HG03460 (cell line): ENCODE data around the gene C5orf15.

Experiments used
- ATAC-seq: cut with Tn5 transposase; IDR thresholded peaks from one replicate; pipeline ENCODE4 v1.9.1; 2021; ENCODE audit not compliant: unreplicated experiment

The C5orf15 gene

DNA sequence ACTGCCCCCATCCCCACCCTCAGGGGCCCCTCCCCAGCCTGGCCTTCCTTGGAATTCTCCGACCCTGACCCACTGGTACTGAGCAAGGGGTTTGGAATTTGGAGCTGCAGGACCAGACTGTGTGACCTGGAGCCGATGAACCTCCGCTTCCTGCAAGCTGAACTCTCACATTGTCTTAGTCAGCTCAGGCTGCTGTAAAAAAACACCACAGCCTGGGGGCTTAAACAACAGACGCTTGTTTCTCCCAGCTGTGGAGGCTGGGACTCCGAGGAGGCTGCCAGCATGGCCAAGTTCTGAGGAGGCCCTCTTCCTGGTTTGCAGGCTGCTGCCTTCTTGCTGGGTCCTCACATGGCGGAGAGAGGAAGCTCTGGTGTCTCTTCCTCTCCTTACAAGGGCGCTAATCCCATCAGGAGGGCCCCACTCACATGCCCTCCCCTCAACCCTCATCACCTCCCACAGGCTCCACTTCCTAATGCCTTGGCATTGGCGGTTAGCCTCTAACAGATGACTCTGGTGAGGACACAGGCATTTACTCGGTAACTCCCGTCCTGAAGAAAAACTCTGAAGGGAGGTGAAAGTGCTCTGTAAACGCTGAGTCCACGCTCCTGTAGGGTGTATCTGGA lies 42.4 kb downstream of the C5orf15 start:
- no peak for ATAC-seq

DNA sequence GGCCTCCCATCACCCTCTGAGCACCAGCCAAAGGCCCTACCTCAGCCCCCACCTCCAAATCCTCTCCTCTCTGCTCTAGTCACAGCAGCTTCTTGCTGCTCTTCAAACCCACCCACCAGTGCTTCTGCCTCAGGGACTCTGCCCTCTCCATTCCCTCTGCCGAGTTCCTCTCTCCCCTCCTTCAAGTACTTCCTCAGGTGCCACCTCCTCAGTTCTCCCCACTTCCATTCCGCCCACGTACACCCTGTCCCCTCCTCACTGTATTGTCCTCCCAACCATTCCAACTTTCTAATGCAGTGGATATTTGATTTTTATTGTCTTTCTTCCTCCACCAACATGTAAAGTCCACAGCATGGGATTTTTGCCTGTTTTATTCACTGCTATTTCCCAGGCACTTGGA lies 43.2 kb downstream of the C5orf15 start:
- ATAC-seq, result no peak

DNA sequence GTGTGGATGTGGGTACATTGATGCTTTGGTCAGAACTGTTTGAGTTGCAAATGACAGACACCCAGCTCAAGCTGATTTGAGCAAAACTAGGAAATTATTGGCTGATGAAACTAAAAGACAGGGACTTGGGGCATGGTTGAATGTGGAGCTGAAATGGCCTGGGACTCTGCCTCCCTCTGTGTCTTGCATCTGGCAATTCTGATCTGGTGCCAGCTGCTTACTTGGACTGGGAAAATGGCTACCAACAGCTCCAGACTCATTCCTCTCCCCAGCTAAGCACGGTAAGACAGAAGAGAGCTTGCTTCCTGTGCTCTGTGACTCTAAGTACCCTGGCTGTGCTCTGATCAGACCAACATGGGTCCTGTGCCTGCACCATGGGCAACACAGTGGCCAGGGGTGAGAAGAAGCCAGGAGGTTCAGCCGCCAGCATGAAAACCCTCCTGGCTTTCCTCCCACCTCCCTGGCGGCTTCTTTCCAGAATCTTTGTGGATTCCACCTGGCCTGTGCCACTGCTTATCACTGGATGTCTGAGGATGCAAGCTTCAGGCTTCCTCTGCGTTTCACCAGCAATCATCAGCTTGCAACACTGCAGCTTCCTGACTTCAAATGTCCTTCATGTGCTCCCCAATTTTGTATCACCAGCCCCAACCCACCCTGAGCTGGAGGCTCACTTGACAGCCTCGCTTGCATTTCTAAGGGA lies 44.1 kb downstream of the C5orf15 start:
- ATAC-seq, result no peak

DNA sequence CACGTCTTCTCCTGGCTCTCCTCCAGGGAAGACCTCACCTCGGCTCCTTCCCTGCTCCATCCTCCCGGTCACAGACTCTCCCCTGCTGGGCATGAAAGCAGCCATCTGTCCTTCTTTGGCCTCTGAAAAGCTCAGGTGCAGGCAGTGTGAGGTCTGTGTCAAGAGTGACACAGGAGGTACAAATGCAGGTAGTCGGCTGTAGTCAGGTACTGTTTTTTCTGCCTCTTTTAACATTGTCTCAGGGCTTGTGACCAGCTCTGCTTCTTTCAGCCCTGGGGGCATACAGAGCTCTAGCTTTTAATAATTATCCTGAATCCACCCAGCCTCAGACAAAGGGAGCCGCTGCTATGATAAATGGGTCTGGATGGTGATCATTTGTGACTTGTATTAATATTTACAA lies 46.4 kb downstream of the C5orf15 start:
- no peak for ATAC-seq

DNA sequence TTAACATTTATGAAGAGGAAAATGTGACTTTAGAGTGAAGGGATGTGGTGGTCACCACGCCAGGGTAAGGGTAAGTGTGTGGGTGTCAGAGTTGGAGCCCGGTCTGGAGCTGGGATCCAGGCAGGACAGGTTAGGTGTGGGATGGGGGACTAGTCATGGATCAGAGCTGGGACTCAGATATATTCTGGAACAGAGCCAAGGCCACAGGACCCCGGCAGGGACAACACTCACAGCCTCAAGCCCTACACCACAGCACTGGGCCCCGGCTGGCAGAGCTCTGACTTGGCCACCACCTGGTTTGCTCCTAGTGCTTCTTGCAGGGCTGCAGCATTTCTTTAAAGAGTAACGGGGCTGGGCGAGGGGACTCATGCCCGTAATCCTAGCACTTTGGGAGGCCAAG lies 47.4 kb downstream of the C5orf15 start:
- no peak for ATAC-seq

DNA sequence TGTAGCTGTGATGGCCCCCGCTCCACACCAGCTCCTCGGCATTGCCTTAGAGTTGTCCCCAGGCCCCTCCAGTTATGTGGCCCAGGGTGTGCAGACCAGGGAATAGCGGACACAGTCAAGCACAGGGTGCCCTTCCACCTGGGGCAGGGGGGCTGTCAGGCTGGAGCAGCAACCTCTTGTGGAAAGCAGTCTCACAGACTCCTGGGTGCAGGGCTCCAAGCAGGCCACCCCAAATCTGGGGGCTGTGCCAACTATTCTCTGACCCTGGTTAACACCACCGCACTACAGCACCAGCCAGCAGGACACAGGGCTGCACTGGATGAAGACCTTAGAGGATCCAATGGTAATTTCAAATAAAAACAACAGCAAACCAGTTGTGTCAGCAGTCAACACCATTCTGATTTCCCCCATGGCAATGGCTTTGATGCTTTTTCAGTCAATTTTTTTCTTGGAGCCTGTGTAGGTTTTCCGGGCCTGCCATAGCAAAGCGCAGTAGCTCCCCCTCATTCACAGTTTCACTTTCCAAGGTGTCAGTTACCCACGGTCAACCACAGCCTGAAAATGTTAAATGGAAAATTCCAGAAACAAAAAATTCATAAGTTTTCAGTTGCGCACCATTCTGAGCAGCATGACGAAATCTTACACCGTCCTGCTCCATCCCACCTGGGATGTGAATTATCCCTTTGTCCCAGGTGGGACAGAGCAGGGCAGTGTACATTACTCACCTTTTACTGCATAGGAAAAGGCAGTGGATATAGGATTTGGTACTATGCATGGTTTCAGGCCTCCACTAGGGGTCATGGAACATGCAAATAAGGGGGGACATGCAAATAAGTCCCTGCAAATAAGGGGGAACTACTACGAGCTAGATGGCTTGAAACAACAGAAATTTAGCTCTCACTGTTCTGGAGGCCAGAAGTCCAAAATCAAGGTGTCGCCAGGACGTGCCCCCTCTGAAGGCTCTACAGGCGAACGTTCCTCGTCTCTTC lies 49.0 kb downstream of the C5orf15 start:
- no peak for ATAC-seq

DNA sequence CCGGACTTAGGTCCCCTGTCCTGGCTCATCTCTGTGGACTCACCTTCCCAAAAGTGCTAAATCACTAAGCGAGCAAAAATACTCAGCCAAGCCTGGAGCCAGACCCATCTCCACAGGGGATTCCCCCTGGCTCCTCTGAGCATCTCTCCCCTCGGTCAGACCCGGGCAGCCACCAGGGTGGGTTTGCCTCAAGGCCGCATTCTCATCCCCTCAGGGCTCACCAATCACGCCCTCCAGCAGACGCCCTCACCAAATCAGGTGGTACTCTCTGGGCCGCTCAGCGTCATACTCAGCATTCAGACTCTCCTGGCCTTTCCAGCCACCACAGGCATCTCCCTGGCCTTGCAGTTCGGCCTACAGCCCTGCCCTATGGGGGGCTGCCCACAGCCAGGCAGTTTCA lies 49.7 kb downstream of the C5orf15 start:
- no peak for ATAC-seq

DNA sequence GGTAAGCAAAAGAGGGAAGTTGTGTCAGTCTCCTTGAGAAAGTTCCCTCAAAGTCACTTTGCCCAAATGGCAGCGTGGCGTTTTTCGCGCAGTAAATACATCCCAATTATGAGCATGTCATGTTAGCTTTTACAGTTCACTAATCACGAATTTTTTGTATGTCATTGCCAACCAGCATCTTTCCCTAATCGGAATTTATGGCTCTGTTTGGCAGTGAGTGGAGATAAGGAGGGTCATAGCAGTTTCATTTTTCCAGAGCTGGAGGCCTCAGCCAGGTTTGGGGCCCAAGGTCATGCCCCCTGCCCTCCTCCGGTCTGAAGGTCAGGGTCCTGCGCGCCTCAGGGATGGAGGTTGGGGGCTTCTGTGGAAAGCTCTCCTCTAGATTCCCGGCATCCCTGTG lies 50.1 kb downstream of the C5orf15 start:
- ATAC-seq, result no peak

DNA sequence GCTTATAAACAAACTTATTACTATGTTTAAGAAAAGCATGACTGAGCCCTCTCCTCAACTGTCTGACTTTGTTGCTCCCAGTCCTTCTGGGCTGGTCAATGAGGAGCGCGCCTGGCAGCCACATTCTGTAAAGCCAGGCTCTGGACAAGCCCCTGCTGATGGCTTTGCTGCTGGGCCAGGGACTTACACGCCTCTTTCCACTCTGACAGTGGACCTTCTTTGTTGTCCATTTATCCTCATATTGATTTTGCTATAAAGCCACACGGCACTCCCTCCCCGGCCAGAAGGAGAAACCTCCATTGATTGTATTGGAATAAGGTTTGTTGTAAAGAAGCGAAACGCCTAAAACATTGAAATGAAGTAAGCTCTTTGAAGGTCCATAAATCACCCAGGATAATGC lies 50.6 kb downstream of the C5orf15 start:
- ATAC-seq, result no peak

DNA sequence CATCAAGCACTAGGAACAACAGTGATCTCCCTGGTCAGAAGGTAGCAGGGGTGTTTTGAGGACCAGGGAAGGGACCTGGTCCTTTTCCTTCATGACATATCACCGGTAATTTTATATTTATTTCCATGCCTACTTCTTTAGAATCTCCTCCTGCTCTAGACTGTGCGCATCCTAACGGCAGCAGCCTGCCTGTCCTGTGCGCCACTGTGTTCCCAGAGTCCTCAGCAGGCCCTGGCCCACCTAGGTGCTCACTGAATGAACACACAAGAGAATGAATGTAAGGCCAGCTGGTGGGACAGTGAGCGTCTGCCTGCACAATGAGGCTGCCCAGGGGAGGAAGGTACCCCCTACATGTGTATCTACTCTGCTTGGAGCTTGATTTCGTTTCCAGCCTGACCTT lies 51.5 kb downstream of the C5orf15 start:
- no peak for ATAC-seq

DNA sequence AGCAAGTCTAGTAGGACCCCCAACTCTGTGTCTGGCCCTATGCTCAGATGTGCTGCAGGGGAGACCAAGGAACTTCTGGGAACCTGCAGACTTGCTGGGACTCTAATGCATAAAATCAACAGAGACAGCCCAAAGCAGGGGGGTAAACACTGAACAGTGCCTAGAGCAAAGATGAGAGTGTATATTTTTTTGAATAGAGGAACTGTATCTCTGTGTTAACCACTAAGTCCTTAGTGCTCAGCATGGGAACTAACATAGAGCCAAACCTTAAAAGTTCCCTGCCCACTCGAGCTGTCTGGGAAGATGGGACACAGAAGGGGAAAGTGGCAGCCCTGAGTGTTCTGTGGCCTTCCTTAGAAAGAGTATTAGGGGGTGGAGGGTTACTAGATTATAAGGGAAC lies 51.9 kb downstream of the C5orf15 start:
- no peak for ATAC-seq

DNA sequence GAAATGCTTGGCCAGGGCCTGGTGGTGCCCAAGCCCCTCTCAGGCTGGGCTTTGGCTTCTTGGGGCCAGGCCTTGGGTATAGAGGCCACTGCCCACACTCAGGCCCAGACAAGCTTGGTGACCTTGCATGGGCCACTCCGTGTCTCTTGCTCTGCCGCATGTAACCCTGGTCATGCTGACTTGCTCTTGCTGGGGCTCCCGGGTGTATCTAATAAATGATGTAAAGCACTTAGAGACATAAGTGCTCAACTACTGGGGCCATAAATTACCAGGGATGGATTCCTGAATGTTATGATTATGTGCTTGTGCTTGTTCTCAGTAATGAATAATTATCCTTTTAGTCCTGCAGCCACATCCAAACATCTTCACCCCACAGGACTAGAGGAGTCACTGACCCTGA lies 54.0 kb downstream of the C5orf15 start:
- no peak for ATAC-seq

DNA sequence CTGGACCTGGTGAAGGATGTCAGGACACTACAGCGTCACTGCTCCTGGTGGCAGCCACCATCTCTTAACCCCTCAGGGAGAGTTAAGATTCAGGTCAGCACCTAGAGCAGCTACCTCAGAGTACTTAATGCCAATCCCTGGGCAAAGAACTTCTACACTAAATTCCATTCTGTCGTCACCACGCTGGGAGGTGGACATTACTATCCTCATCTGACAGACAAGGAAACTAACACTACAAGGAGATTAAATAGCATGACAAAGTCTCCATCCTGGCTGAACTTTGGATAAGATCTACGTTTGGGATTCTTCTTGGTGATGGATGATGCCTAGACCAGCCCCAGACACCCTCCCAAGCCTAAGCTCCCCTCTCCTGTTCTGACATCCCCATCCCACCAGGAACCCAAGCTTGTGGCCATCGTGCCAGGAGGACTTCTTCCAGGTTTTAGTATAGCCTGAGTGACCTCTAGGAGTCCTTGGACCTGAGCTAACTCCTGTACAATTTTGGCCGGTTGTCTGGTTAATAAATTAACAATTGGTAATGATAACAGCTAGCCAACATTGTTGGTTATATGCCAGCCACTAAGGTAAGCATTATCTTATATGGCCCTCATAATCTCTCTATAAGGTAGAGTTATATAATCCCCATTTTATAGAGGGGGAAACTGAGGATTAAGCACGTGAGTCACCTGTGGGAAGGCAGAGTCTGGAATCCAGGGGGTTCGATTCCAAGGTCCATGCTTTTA lies 54.8 kb downstream of the C5orf15 start:
- ATAC-seq, result no peak

DNA sequence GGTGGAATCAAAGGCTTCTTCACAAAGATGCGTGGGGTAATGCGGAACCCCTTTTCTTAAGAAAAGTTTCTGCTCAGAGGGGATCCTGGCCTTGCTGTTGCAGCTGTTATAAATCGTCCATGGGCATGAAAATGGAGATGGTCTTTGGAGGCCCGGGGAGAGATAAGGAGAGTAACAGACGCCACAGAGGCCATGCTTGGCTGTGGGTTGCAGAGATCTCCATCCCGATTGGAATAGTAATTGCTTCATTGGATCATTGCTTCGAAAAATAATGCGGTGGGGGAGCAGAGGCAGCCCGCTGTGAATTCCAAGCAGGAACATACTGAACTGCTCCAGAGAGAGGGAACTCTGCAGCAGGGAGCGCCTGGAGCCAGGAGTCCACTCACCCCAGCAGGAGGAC lies 55.5 kb downstream of the C5orf15 start:
- ATAC-seq, result no peak

DNA sequence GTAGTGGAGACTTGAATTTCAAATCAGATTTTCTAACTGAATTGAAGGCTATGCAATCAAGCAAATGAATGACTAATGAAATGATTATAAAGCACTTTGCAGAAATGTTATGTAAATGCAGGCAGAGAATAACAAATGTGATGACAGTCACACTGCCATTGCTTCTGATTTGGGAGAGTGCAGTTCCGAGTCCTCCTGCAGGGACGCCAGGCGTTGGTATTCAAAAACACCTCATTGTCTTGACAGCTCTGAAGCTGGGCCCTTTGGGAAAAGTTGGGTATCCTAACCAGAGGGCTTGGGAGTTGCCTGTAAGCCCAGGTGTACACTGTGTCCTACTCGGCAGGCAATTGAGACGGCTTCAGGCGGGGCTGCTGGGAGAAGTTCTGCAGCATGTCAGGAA lies 57.9 kb downstream of the C5orf15 start:
- ATAC-seq, result no peak

DNA sequence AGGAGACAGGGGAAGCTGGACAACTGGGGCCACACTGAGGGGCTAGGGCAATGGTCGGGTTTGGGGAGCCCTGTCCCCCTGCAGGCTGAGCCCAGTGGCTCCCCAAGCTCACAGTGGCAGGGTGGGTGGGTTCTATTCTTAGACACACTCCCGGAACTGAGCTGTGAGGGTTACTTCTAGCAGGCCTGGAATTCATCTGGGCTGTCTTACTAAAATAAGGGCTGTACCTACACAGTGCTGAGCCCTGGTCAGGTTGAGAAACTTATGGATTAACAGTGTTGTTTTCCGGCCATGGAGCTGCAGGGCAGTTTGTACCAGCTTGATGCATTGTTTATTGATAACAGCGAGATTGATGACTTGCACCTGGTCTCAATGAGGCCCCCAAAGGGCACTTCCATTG lies 58.8 kb downstream of the C5orf15 start:
- no peak for ATAC-seq

DNA sequence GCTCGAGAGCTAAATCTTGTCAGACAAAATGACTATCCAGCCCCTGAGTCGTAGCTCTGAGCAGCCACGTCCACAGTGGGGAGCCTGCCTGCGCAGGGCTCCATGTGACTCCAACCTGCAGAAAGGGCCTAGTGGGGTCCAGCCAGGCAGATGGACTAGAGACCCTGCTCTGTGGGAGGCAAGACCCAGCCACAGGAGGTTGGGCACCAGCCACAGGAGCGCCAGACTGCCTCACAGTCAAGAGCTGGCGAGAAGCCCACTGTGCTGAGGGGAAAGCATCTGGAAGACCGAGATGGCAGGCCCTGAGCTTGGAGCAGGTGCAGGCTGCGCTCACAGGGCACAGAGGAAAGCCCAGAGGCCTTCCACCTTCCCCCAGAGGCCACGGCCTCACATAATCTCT lies 61.4 kb downstream of the C5orf15 start:
- ATAC-seq, result no peak

DNA sequence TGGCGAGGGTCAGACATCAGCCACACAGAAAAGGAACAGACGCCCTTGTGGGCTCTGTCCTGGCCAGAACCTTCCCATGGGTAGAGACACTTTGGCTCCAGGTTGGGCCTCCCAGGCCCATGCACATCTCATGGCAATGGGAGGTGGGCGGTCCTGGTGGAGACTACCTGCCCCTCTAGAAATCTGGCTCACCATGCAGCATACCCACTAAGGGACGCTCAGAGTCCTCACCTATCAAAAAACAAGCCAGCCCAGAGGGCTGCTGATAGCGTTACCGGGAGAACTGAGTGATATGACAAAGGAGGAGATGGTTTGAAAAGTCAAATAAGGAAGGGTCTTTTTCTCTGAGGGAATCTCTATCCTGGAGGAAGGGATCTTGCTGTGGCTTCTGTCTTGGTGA lies 62.1 kb downstream of the C5orf15 start:
- no peak for ATAC-seq
